K562 (cell line): ENCODE results near the gene LARP6. TPM values are rescaled to one million over a fixed set of nuclear protein-coding genes. Genes with fewer than 3 reads are reported as not detected.
A peak's percentile ranks its signal among the peaks of the same experiment; 100 is the strongest.

Experiments used
- ATAC-seq: fragments of 200-7000 bp; cut with Tn5 transposase; 3 replicates; pipeline ENCODE4 v1.9.1; 2020; ENCODE audit warnings: moderate library complexity
- BruUV-seq: library from RNA; stranded (reverse); fragments of 400-500 nt; replicated peaks from 2 replicates; lab custom pipeline; 2021; lab: Mats Ljungman, UMichigan
- CTCF ChIA-PET: fragments of 300-600 bp; formaldehyde crosslinking; extraction: SDS; loops from one replicate; lab custom pipeline; 2021; ENCODE audit warnings: low intra/inter-chr PET ratio; lab: Yijun Ruan, JAX
- POLR2A ChIA-PET: fragments of 300-600, 350-650 bp; sonication (Branson Sonifier 250); formaldehyde crosslinking; extraction: SDS; loops from one replicate; lab custom pipeline; 2021; ENCODE audit warnings: antibody characterized with exemption, inconsistent platforms; lab: Yijun Ruan, JAX
- DNase-seq, 4 experiments: peaks; one replicate each; pipeline versions ENCODE4 v3.0.0 to v3.0.0-alpha.2; 2011 to 2018; ENCODE audit warnings: low spot score in 3 of 4, mixed read lengths in 3 of 4; ENCODE audit errors: extremely low read depth in 1 of 4
- FAIRE-seq: peaks from 2 replicates; lab custom pipeline; 2011; peaks lifted over from hg19 to GRCh38; lab: Jason Lieb, UNC
- H2AFZ ChIP-seq: 2 replicates; pipeline ENCODE4 v1.6.0; 2011; ENCODE audit warnings: low read depth, low read length, control low read depth, inconsistent platforms
- H3K27ac ChIP-seq: fragments of 200-600 bp; 3 replicates; pipeline ENCODE4 v1.8.0; 2011; ENCODE audit warnings: low read depth, mild to moderate bottlenecking, control low read depth, inconsistent platforms, low read length, moderate library complexity, mixed read lengths; ENCODE audit errors: extremely low read depth
- H3K27me3 ChIP-seq, 2 experiments: fragments of 300-600 bp in 1 of 2; 2 replicates in 1 of 2; 3 replicates in 1 of 2; pipeline versions ENCODE4 v1.6.0 to v1.8.0; 2011; ENCODE audit warnings: inconsistent platforms in 2 of 2, low read length in 2 of 2, mild to moderate bottlenecking in 1 of 2, mixed read lengths in 1 of 2, moderate library complexity in 1 of 2; ENCODE audit not compliant: control insufficient read depth in 2 of 2, insufficient read depth in 2 of 2
- H3K36me3 ChIP-seq: fragments of 300-600 bp; 3 replicates; pipeline ENCODE4 v1.8.0; 2011; ENCODE audit warnings: mild to moderate bottlenecking, low read length, inconsistent platforms; ENCODE audit not compliant: control insufficient read depth, insufficient read depth
- H3K4me1 ChIP-seq, 2 experiments: fragments of 200-600 bp in 1 of 2; replicated peaks in 1 of 2; 2 replicates in 1 of 2; 3 replicates in 1 of 2; pipeline versions ENCODE4 v1.5.1 to v1.8.0; 2011; ENCODE audit warnings: inconsistent platforms in 2 of 2, low read length in 2 of 2, mild to moderate bottlenecking in 1 of 2, mixed read lengths in 1 of 2, moderate library complexity in 1 of 2; ENCODE audit not compliant: control insufficient read depth in 2 of 2, insufficient read depth in 2 of 2
- H3K4me2 ChIP-seq: 2 replicates; pipeline ENCODE4 v1.6.1; 2011; ENCODE audit warnings: low read length, control low read depth, inconsistent platforms, mixed read lengths; ENCODE audit not compliant: insufficient read depth
- H3K4me3 ChIP-seq: fragments of 200-600 bp; sonication (generic), shearing (Covaris generic); 2 replicates; pipeline ENCODE4 v1.5.1; 2016; ENCODE audit warnings: control low read depth, inconsistent platforms
- H3K79me2 ChIP-seq: fragments of 200-600 bp; 3 replicates; pipeline ENCODE4 v1.8.0; 2011; ENCODE audit warnings: low read length, inconsistent platforms; ENCODE audit not compliant: control insufficient read depth, insufficient read depth
- H3K9ac ChIP-seq, 2 experiments: 2 replicates each; pipeline versions ENCODE4 v1.6.0 to v1.6.1; 2011; ENCODE audit warnings: low read depth in 2 of 2, low read length in 2 of 2, control low read depth in 1 of 2, inconsistent platforms in 1 of 2, mild to moderate bottlenecking in 1 of 2, mixed read lengths in 1 of 2; ENCODE audit not compliant: insufficient read depth in 1 of 2
- H3K9me1 ChIP-seq: one replicate; pipeline ENCODE4 v1.6.0; 2011; ENCODE audit warnings: inconsistent platforms, mild to moderate bottlenecking, low read length, moderate library complexity; ENCODE audit not compliant: control insufficient read depth, insufficient read depth
- H3K9me3 ChIP-seq: replicated peaks from 2 replicates; pipeline ENCODE4 v1.5.1; 2011; ENCODE audit warnings: low read depth, low read length, inconsistent platforms; ENCODE audit not compliant: control insufficient read depth, insufficient read depth
- H4K20me1 ChIP-seq: replicated peaks from 2 replicates; pipeline ENCODE4 v1.6.1; 2011; ENCODE audit warnings: low read length, inconsistent platforms, mixed read lengths; ENCODE audit not compliant: control insufficient read depth, insufficient read depth
- ATF3 ChIP-seq, 2 experiments: fragments of 450-650 bp in 1 of 2; sonication (generic) in 1 of 2; formaldehyde crosslinking in 1 of 2; IDR thresholded peaks in 1 of 2; conservative IDR thresholded peaks in 1 of 2; 2 replicates each; pipeline versions ENCODE4 v1.6.1 to v1.8.1; 2016 to 2023; ENCODE audit warnings: mild to moderate bottlenecking in 2 of 2, moderate library complexity in 2 of 2, inconsistent platforms in 1 of 2, missing genetic modification reagents in 1 of 2
- CTCF ChIP-seq, 3 experiments: IDR thresholded peaks in 2 of 3; conservative IDR thresholded peaks in 1 of 3; 2 replicates each; pipeline ENCODE4 v1.5.1; 2011 to 2012; ENCODE audit warnings: low read length in 3 of 3, mild to moderate bottlenecking in 3 of 3, control low read depth in 2 of 3, improper control_type of control experiment in 1 of 3, inconsistent platforms in 1 of 3, low read depth in 1 of 3, mixed read lengths in 1 of 3, moderate library complexity in 1 of 3; ENCODE audit not compliant: insufficient read depth in 2 of 3
- ZBTB1 ChIP-seq: sonication (generic); formaldehyde crosslinking; IDR thresholded peaks from 2 replicates; pipeline ENCODE4 v1.8.1; 2023; ENCODE audit warnings: missing genetic modification reagents, low read depth, mild to moderate bottlenecking, borderline replicate concordance
- WGBS: fragments of 100-300 bp; shearing (Covaris generic); methylation state at CpG from one replicate; pipeline ENCODE4 v1.1.6; 2016; ENCODE audit warnings: low coverage, mixed read lengths; ENCODE audit not compliant: insufficient coverage; ENCODE audit errors: missing lambda C conversion rate; 5-methylcytosine and 5-hydroxymethylcytosine counted together
- in situ Hi-C: fragments of 300-500 bp; cut with MboI; formaldehyde crosslinking; loops from 4 replicates; pipeline ENCODE4 v1.15.0; 2018; ENCODE audit warnings: inconsistent platforms, mixed read lengths
- intact Hi-C: fragments of 100-400 bp; cut with micrococcal nuclease; formaldehyde crosslinking; loops from 2 replicates; pipeline ENCODE4 v1.14.2; 2022
- polyA plus RNA-seq, 8 experiments: library from polyadenylated mRNA; depleted of rRNA in 4 of 8; stranded (reverse) in 5 of 8; unstranded in 3 of 8; fragments of >200 nt; fragmentation: Nextera tagmentation in 2 of 8; fragmentation: Illumina TruSeq in 1 of 8; extraction: Ambion mirVana in 2 of 8; extraction: Trizol in 1 of 8; gene quantifications; 2 replicates each; pipeline versions ENCODE4 v1.2.1 to v1.2.3, GENCODE V29; 2011 to 2014; ENCODE audit warnings: inconsistent platforms in 1 of 8, missing spikeins in 1 of 8
- total RNA-seq, 7 experiments: library from RNA; depleted of rRNA in 6 of 7; stranded (reverse); fragments of >200 nt in 6 of 7; fragmentation: Illumina TruSeq in 2 of 7; extraction: Trizol in 2 of 7; gene quantifications; 2 replicates each; pipeline versions ENCODE4 v1.2.1 to v1.2.3, GENCODE V29; 2011 to 2021; ENCODE audit warnings: low replicate concordance in 1 of 7

LARP6 gene
- total and polyA plus RNA-seq, 9 of the 15 experiments (the other 6 are each of a cell fraction or from before 2014, with no cell fraction given): not detected

GRCh38 chr15:70892912-70893560, 39.1 kb upstream of the LARP6 start:
- no peak for TF ChIP-seq ATF3 (IDR thresholded peaks at IDR 0.05)
- no peak for TF ChIP-seq ATF3 (CRISPR knock-in tag; conservative IDR thresholded peaks at IDR 0.05)
- peak in 2 of 3 experiments; percentile 6 to 18; a peak in 1 of 6 replicates for TF ChIP-seq CTCF (IDR thresholded peaks at IDR 0.05 in 2 of 3, conservative IDR thresholded peaks at IDR 0.05 in 1 of 3; ENCODE audit: insufficient read depth in 2 of 3, low read depth in 1 of 3, low read length in 3 of 3)
- TF ChIP-seq ZBTB1 (CRISPR knock-in tag): no peak
- Histone ChIP-seq H2AFZ (peak overlapping the region; percentile 82; the same call in 1 of the 2 replicates), H3K79me2 (no peaks in the 10 kb centered on the region), H3K27me3 (no peaks in the 10 kb centered on the region), H4K20me1 (no peaks in the 10 kb centered on the region), H3K36me3 (no peaks in the 10 kb centered on the region), H3K9me3 (no peaks in the 10 kb centered on the region), H3K4me3 (no peak overlapping the region), H3K27ac (no peak overlapping the region), H3K4me2 (no peak overlapping the region; the same call in 1 of the 2 replicates), H3K4me1 (peaks cover 0 to 9% of the 10 kb centered on the region in 2 experiments; a peak in 2 of 5 replicates), H3K9me1 (no peaks in the 10 kb centered on the region), H3K9ac (no peak overlapping the region)
- in situ Hi-C loops (no loop called here), intact Hi-C loops (no loop called here)
- CTCF ChIA-PET: no interaction called here
- ATAC-seq: no peak
- FAIRE-seq: no peak
- POLR2A ChIA-PET: no interaction called here
- BruUV-seq: no TSS peak
- no peak for DNase-seq
- WGBS: 16% methylated on average over 8 of the region's 10 CpGs
